Kasumi-1 (cell line): ENCODE results near the gene MYOM1.

Experiments
- DNase-seq, 2 experiments: peaks; one replicate each; lab custom pipeline; 2025; lab: John Stamatoyannopoulos, UW

MYOM1 gene

DNA sequence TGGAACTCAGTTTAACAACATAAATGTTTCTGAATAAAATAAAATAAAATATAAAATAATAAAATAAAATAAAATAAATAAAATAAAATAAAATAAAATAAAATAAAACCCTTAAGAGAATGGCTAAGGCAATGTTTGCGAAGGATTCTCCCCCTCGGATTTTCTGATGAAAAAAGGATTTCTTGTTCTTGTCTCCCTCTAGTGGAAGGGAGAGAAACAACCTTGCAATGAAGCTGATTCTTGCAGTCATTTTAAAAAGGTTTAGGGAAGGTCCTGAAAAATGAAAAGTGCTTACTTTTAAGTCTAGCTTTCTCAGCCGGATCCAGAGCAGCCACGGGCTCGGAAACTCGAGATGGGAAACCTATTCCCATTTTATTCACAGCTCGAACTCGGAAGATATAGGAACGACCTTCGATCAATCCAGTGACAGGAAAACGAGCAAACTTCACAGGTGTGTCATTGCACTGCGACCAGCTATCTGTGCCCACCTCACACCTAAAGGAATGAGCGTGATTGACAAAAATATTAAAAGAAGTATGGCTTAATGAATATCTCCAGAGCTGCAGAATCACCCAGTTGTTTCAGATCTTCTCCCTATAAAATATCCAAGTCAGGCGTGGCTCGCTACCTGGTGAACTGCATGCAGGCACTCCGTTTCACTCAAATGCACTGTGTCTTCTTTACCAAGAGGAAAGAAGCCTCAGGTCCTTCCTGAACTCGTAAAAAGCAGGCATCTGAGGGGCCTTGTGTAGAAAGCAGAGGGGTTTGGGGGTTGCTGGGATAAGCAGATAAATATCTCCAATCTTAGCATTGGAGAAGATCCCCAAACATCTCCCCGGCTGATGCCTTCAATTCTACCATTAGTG, 68.1 kb downstream of the MYOM1 start:
- DNase-seq = peak; percentile 75 to 79

DNA sequence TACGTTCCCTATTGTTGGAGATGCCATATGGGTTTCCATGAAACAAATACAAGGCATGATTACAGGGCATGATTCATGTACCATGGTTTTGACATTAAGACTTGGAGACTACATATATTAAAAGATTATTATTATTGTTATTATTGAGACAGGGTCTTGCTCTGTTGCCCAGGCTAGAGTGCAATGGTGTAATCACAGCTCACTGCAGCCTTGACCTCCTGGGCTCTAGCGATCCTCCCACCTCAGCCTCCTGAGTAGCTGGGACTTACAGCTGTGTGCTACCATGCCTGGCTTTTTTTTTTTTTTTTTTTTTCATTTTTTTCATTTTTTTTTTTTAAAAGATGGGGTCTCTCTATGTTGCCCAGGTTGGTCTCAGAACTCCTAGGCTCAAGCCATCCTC, 69.1 kb downstream of the MYOM1 start:
- no peak for DNase-seq

- no peak for DNase-seq
These were observed 69.5 kb downstream of the MYOM1 start for GRCh38 chr18:3150274-3150673.

- DNase-seq = no peak
These were observed 70.7 kb downstream of the MYOM1 start for GRCh38 chr18:3148930-3149535.

DNA sequence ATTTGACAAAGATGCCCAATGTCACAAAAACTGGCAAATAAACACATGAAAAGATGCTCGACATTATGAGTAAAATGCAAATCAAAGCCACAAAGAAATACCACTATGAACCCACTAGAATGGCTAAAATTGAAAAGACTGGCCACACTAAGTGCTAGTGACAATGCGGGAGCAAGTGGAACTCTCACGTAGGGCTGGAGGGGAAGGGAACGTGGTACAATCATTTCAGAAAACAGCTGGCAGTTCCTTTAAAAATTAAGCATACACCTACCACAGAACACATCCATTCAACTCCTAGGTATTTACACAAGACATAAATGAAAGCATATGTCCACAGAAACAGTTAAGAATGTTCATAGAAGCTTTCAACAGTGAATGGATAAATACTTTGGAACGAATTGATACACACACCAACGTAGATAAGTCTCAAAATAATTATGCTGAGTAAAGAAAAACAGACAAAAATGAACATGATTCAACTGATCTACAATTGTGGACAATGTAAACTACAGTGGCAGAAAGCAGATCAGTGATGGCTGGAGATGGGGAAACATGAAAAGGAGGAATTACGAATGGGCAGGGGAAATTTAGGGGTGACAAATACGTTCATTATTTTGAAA, 71.7 kb downstream of the MYOM1 start:
- DNase-seq = no peak

- no peak for DNase-seq
These were observed 78.7 kb downstream of the MYOM1 start for GRCh38 chr18:3140986-3141639.

DNA sequence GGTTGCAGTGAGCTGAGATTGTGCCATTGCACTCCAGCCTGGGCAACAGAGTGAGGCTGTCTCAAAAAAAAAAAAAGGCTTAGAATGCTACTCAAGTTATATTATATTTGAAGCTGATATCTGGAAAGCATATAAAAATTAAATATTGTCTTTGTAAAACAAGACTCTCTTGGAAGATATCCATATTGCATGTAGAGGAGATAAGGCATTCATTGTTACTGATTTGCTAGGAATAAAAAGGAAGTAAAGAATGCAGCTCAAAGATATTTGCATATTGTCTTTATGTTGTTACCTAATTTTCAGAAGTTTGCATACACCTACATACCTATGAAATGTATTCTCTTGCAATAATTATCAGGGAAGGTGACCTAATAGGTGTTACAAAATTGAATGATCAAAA, 79.4 kb downstream of the MYOM1 start:
- no peak for DNase-seq

DNA sequence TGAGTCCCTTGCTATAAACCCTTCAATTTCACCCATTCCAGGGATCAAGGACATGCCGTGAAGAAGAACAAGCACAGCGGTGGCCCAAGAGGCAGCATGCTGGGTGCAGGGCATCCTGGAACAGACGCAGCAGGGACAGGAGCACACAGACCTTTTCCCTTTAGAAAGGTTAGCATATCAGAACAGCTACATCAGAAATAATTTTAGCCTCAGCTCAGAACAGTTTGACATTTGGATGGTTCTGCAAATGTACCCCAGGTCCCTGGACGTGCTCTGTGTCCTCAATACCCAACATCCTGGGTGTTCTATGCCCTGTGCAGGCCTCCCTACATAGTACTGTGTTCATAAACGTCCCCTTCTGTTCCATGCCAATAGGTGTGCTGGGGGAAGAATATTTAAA, 80.4 kb downstream of the MYOM1 start:
- DNase-seq = no peak

GRCh38 chr18:3138274-3138975, 81.3 kb downstream of the MYOM1 start:
- no peak for DNase-seq

- no peak for DNase-seq
These were observed 84.2 kb downstream of the MYOM1 start for GRCh38 chr18:3135536-3135935.

- DNase-seq = no peak
These were observed 87.1 kb downstream of the MYOM1 start for GRCh38 chr18:3132700-3133099.

DNA sequence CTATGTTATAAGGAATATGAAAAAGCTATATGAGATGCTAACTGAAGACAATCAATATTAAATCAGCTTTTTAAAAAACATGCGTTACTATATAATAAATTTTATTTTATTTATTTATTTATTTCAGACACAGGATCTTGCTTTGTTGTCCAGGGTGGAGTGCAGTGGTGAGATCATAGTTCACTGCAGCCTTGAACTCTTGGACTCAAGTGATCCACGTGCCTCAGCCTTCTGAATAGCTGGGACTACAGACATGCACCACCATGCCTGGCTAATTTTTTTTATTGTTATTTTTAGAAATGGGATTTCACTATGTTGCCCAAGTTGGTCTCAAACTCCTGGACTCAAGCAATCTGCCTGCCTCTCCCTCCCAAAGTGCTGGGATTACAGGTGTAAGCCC, 89.4 kb downstream of the MYOM1 start:
- no peak for DNase-seq

DNA sequence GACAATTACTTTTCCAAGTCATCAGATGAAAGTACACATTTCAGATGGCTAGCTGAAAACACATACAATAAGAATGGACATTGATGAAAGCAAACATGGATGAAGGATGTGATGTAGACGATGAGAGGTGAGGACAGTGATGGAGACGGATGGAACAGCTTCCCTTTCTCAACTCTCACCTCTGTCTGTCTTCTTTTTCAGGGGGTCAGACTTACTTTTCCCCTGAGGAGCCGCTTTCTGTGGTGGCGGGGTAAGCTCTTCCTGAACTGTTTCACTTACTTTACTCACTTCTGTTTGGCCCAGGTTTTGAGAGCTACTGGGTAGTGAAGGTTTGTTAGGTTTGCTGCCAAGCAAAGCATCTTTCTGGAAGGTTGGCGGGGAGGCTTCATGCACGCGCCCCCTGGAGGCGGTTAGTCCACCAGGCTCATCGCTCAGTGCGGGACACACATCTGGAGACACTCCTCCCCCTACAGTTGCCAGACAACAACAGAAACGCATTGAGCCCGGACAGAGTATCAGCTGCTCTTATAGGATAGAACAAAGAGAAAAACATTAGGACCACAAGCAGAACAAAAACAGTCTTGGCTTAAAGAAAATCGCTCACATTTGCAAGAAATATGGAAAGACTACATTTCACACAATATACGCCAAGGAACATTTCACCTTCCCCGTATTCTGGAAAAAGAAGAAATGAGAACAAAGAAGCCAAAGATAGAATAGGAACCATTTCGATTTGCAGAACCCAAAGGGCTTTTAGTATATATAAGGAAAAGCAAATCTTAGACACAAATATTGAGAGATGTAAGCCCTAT, 90.5 kb downstream of the MYOM1 start:
- DNase-seq = peak; percentile 85 to 92

DNA sequence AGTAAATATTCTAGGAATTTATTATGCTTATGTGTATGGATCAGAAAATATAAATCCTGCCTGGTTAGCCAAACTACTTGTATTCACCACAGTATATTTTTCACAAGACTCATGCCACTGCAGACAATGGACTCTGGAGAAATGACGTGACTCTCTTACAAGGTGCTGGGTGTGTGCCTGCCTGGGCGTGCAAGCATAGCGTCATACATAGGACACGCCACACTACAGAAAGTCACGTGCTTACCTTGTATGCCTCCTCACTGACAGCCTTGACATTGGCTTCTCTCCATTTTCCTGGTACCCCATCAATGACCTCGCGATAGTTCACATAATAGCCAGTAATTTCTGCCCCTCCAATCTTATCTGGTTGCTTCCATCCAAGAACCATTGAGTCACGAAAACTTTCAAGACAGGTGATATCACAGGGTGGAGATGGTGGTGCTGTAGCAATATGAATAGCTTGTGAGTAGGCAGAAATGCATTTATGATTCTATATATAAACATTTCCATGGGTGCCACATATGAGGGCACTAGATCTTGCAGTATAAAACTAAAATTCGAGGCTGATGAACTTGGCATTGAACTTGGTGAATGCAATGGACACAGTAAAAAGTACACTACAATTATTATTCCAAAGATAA, 93.2 kb downstream of the MYOM1 start:
- DNase-seq = no peak

DNA sequence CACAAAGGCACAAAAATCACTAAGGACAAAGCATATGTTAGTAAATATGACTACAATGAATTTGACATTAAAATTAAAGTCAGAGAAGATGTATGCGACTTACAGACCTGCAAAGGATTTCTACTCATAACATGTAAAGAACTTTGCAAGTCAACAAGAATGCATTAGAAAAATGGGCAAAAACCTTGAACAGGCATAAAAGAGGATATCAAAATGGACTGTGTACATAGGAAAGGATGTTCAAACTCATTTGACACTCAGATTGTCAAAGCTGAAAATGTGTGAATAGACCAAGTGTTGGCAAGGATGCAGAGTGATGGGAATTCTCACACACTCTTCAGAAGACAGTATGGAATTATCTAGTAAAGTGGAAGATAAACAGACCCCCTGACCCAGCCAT, 94.9 kb downstream of the MYOM1 start:
- no peak for DNase-seq

DNA sequence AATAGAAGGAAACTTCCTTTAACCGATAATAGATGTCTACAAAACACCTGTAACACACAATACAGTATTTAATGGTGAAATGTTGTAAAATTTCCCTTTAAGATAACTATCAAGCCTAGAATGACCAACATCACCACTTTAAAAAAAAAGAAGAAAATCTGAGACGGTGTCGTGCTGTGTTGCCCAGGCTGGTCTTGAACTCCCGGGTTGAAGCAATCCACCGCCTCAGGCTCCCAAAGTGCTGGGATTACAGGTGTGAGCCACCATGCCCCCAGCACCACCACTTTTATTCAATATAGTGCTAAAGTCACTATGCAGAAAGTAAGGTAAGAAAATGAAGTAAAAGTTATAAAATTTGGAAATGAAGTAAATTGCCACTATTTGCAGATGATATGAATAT, 96.9 kb downstream of the MYOM1 start:
- no peak for DNase-seq

DNA sequence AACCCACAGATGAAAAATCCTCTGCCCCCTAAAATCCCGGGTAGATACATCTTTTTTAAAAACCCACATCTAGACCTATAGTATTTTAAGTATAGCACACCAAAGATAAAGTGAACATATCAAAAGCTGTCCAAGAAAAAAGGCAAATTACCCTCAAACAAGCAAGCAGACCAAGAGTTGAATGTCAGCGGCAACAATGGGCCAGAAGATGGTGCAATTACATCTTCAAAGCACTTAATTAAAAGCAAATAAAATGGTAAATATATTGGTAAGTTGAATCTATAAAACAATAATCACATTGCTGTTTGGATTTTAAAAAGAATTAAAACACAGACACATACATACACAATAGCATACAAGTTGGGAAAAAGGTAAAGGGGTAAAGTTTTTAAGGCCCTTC, 98.5 kb downstream of the MYOM1 start:
- DNase-seq = no peak

DNA sequence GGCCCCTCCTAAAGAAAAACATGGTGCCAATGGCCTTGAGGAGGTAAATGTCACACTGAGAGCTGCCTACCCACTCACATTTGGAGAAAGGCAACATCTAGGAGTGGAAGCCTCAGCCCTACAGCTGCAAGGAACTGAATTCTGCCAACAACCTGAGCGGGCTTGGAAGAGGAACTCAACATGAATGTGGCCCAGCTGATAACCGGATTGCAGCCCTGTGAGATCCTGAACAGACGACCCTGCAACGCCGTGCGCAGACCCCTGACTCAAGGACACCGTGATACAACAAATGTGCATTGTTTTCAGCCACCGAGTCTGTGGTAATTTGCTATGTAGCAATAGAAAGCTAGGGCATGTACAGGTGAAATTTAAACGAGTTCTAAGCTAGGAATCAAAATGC, 99.4 kb downstream of the MYOM1 start:
- no peak for DNase-seq

- no peak for DNase-seq
These were observed 100.1 kb downstream of the MYOM1 start for GRCh38 chr18:3119401-3120341.
